Peyer's patch (tissue), 4 donors: ENCODE results near the gene ZBTB20.

Experiments used
- CTCF ChIP-seq, 6 experiments: fragments of 450-650 bp in 4 of 6; fragments of 200-600 bp in 2 of 6; sonication (generic) in 1 of 6; IDR thresholded peaks; one replicate each; pipeline ENCODE4 v1.5.1; 2017 to 2019; ENCODE audit warnings: antibody characterized with exemption in 6 of 6, mild to moderate bottlenecking in 3 of 6, moderate library complexity in 1 of 6
- POLR2A ChIP-seq, 2 donors: fragments of 450-650 bp; IDR thresholded peaks; one replicate each; pipeline ENCODE4 v1.5.1; 2017; ENCODE audit warnings: antibody characterized with exemption in 2 of 2, mild to moderate bottlenecking in 2 of 2, moderate library complexity in 2 of 2

GRCh38 chr3:114671741-114672510, 475.2 kb downstream of the ZBTB20 start:
- TF ChIP-seq CTCF (IDR thresholded peaks at IDR 0.05): no peak
- TF ChIP-seq POLR2A (IDR thresholded peaks at IDR 0.05): no peak
